HepG2 (cell line): ENCODE data around the gene CMIP. TPM values are rescaled to one million over a fixed set of nuclear protein-coding genes. Genes with fewer than 3 reads are reported as not detected.

ENCODE experiments used
- BATF2 ChIP-seq: sonication (generic); formaldehyde crosslinking; IDR thresholded peaks from 2 replicates; pipeline ENCODE4 v1.8.0; 2022; ENCODE audit warnings: mild to moderate bottlenecking, missing genetic modification reagents, moderate library complexity
- CBX2 ChIP-seq, 2 experiments: fragments of 200-600 bp in 1 of 2; sonication (generic); formaldehyde crosslinking in 1 of 2; IDR thresholded peaks; 2 replicates each; pipeline versions ENCODE4 v1.7.0 to v1.8.1; 2018 to 2022; ENCODE audit warnings: low read depth in 2 of 2, low read length in 1 of 2, mild to moderate bottlenecking in 1 of 2, missing genetic modification reagents in 1 of 2
- ISL2 ChIP-seq: sonication (generic); formaldehyde crosslinking; IDR thresholded peaks from 2 replicates; pipeline ENCODE4 v1.5.0; 2020; ENCODE audit warnings: missing genetic modification reagents
- MTA1 ChIP-seq: sonication (generic); formaldehyde crosslinking; IDR thresholded peaks from 2 replicates; pipeline ENCODE4 v1.4.0; 2020; ENCODE audit warnings: missing genetic modification reagents, mild to moderate bottlenecking, borderline replicate concordance
- SRSF4 ChIP-seq: fragments of 200-400 bp; formaldehyde crosslinking; IDR thresholded peaks from one replicate; pipeline ENCODE4 v1.6.1; 2018; ENCODE audit warnings: mild to moderate bottlenecking, low read depth, low read length, moderate library complexity; ENCODE audit not compliant: poor library complexity, severe bottlenecking
- ZNF20 ChIP-seq: sonication (generic); formaldehyde crosslinking; IDR thresholded peaks from 2 replicates; pipeline ENCODE4 v1.4.0; 2020; ENCODE audit warnings: mild to moderate bottlenecking, moderate library complexity, missing genetic modification reagents
- ZNF724P ChIP-seq: sonication (generic); formaldehyde crosslinking; IDR thresholded peaks from 2 replicates; pipeline ENCODE4 v1.8.0; 2022; ENCODE audit warnings: missing genetic modification reagents, borderline replicate concordance
- polyA plus RNA-seq, 8 experiments: library from polyadenylated mRNA; depleted of rRNA in 3 of 8; stranded (reverse) in 7 of 8; unstranded in 1 of 8; fragments of >200 nt; fragmentation: Illumina TruSeq in 4 of 8; extraction: Trizol in 4 of 8; gene quantifications; 2 replicates each; pipeline versions ENCODE4 v1.2.1 to v1.2.3, GENCODE V29; 2011 to 2016; ENCODE audit warnings: low read depth in 4 of 8, missing spikeins in 1 of 8, mixed read lengths in 1 of 8; ENCODE audit not compliant: insufficient read depth in 1 of 8
- total RNA-seq, 5 experiments: library from RNA; depleted of rRNA; stranded (reverse); fragments of >200 nt; fragmentation: Illumina TruSeq; extraction: Trizol; gene quantifications; 2 replicates each; pipeline ENCODE4 v1.2.3, GENCODE V29; 2016; ENCODE audit warnings: low read depth in 1 of 5
- TF ChIP-seq, protein P1 (sequence below): sonication (generic); formaldehyde crosslinking; IDR thresholded peaks from 2 replicates; pipeline ENCODE4 v1.5.0; 2020; ENCODE audit warnings: mild to moderate bottlenecking, missing genetic modification reagents, borderline replicate concordance
- TF ChIP-seq, protein P2 (sequence below): sonication (generic); formaldehyde crosslinking; IDR thresholded peaks from 2 replicates; pipeline ENCODE4 v1.4.0; 2020; ENCODE audit warnings: missing genetic modification reagents
- TF ChIP-seq, protein P3 (sequence below): sonication (generic); formaldehyde crosslinking; IDR thresholded peaks from 2 replicates; pipeline ENCODE4 v1.4.0; 2020; ENCODE audit warnings: missing genetic modification reagents

CMIP gene
- total and polyA plus RNA-seq, 2 of the 13 experiments (the other 11 are each of a cell fraction or from before 2014, with no cell fraction given), result 10.9 to 18.1 TPM

DNA sequence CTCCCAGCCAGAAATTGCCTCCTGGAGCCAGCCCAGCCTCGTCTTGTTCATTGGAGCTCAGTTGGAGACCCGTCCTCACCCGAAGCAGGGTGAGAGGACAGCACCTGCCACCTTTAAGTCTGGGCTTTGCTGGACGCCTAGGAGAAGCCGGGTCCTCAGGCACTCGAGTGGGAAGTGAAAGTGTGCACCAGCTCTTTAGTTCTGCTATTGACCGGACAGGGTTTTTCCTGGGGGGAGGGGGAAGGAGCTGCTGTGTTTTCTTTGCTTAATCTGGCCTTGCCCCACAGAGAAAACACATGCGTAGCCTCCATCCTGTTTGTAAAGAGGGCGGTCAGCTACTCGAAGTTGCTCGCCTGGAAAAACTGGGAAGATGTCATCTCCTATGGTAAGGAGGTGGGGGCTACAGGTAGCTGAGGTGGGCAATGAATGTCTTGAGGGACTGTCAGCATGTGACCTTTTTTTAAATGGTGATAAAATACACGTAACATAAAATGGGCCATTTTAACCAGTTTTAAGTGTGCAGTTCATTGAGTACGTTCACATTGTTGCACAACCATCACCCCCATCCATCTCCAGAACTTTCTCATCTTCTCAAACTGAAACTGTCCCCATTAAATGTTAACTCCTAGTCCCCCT, 34.4 kb downstream of the CMIP start (continued):
- TF ChIP-seq, protein P1, sequence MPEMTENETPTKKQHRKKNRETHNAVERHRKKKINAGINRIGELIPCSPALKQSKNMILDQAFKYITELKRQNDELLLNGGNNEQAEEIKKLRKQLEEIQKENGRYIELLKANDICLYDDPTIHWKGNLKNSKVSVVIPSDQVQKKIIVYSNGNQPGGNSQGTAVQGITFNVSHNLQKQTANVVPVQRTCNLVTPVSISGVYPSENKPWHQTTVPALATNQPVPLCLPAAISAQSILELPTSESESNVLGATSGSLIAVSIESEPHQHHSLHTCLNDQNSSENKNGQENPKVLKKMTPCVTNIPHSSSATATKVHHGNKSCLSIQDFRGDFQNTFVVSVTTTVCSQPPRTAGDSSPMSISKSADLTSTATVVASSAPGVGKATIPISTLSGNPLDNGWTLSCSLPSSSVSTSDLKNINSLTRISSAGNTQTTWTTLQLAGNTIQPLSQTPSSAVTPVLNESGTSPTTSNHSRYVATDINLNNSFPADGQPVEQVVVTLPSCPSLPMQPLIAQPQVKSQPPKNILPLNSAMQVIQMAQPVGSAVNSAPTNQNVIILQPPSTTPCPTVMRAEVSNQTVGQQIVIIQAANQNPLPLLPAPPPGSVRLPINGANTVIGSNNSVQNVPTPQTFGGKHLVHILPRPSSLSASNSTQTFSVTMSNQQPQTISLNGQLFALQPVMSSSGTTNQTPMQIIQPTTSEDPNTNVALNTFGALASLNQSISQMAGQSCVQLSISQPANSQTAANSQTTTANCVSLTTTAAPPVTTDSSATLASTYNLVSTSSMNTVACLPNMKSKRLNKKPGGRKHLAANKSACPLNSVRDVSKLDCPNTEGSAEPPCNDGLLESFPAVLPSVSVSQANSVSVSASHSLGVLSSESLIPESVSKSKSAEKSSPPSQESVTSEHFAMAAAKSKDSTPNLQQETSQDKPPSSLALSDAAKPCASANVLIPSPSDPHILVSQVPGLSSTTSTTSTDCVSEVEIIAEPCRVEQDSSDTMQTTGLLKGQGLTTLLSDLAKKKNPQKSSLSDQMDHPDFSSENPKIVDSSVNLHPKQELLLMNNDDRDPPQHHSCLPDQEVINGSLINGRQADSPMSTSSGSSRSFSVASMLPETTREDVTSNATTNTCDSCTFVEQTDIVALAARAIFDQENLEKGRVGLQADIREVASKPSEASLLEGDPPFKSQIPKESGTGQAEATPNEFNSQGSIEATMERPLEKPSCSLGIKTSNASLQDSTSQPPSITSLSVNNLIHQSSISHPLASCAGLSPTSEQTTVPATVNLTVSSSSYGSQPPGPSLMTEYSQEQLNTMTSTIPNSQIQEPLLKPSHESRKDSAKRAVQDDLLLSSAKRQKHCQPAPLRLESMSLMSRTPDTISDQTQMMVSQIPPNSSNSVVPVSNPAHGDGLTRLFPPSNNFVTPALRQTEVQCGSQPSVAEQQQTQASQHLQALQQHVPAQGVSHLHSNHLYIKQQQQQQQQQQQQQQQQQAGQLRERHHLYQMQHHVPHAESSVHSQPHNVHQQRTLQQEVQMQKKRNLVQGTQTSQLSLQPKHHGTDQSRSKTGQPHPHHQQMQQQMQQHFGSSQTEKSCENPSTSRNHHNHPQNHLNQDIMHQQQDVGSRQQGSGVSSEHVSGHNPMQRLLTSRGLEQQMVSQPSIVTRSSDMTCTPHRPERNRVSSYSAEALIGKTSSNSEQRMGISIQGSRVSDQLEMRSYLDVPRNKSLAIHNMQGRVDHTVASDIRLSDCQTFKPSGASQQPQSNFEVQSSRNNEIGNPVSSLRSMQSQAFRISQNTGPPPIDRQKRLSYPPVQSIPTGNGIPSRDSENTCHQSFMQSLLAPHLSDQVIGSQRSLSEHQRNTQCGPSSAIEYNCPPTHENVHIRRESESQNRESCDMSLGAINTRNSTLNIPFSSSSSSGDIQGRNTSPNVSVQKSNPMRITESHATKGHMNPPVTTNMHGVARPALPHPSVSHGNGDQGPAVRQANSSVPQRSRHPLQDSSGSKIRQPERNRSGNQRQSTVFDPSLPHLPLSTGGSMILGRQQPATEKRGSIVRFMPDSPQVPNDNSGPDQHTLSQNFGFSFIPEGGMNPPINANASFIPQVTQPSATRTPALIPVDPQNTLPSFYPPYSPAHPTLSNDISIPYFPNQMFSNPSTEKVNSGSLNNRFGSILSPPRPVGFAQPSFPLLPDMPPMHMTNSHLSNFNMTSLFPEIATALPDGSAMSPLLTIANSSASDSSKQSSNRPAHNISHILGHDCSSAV (CRISPR knock-in tag), result no peak
- TF ChIP-seq BATF2 (CRISPR knock-in tag) (no peak), SRSF4 (no peak), MTA1 (CRISPR knock-in tag) (0 out of 2 replicates have a peak, but pooled peaks have one; percentile 31), ISL2 (CRISPR knock-in tag) (no peak), ZNF20 (no peak), CBX2 (IDR thresholded peaks at IDR 0.05; ENCODE audit: low read depth, low read length) (no peak), CBX2 (CRISPR knock-in tag; IDR thresholded peaks at IDR 0.05; ENCODE audit: low read depth) (no peak), ZNF724P (no peak)
- TF ChIP-seq, protein P2, sequence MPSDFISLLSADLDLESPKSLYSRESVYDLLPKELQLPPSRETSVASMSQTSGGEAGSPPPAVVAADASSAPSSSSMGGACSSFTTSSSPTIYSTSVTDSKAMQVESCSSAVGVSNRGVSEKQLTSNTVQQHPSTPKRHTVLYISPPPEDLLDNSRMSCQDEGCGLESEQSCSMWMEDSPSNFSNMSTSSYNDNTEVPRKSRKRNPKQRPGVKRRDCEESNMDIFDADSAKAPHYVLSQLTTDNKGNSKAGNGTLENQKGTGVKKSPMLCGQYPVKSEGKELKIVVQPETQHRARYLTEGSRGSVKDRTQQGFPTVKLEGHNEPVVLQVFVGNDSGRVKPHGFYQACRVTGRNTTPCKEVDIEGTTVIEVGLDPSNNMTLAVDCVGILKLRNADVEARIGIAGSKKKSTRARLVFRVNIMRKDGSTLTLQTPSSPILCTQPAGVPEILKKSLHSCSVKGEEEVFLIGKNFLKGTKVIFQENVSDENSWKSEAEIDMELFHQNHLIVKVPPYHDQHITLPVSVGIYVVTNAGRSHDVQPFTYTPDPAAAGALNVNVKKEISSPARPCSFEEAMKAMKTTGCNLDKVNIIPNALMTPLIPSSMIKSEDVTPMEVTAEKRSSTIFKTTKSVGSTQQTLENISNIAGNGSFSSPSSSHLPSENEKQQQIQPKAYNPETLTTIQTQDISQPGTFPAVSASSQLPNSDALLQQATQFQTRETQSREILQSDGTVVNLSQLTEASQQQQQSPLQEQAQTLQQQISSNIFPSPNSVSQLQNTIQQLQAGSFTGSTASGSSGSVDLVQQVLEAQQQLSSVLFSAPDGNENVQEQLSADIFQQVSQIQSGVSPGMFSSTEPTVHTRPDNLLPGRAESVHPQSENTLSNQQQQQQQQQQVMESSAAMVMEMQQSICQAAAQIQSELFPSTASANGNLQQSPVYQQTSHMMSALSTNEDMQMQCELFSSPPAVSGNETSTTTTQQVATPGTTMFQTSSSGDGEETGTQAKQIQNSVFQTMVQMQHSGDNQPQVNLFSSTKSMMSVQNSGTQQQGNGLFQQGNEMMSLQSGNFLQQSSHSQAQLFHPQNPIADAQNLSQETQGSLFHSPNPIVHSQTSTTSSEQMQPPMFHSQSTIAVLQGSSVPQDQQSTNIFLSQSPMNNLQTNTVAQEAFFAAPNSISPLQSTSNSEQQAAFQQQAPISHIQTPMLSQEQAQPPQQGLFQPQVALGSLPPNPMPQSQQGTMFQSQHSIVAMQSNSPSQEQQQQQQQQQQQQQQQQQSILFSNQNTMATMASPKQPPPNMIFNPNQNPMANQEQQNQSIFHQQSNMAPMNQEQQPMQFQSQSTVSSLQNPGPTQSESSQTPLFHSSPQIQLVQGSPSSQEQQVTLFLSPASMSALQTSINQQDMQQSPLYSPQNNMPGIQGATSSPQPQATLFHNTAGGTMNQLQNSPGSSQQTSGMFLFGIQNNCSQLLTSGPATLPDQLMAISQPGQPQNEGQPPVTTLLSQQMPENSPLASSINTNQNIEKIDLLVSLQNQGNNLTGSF, result no peak
- TF ChIP-seq, protein P3, sequence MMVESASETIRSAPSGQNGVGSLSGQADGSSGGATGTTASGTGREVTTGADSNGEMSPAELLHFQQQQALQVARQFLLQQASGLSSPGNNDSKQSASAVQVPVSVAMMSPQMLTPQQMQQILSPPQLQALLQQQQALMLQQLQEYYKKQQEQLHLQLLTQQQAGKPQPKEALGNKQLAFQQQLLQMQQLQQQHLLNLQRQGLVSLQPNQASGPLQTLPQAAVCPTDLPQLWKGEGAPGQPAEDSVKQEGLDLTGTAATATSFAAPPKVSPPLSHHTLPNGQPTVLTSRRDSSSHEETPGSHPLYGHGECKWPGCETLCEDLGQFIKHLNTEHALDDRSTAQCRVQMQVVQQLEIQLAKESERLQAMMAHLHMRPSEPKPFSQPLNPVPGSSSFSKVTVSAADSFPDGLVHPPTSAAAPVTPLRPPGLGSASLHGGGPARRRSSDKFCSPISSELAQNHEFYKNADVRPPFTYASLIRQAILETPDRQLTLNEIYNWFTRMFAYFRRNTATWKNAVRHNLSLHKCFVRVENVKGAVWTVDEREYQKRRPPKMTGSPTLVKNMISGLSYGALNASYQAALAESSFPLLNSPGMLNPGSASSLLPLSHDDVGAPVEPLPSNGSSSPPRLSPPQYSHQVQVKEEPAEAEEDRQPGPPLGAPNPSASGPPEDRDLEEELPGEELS (CRISPR knock-in tag), result peak; percentile 25; the same call in 1 of the 2 replicates
